CD4-positive, alpha-beta T cell treated with Interleukin-6 at 100 ng/mL for 8 hours (primary cell): ENCODE results near the gene CCDC152.
"Not testable (repeated sequence)": the region's sequence is repeated elsewhere in the genome, so short reads cannot be mapped to it uniquely, and the experiment has no call there.

Experiments
- DNase-seq: peaks from one replicate; pipeline ENCODE4 v3.0.0-alpha.2; 2020; ENCODE audit warnings: mixed read lengths, low spot score

The CCDC152 gene, protein sequence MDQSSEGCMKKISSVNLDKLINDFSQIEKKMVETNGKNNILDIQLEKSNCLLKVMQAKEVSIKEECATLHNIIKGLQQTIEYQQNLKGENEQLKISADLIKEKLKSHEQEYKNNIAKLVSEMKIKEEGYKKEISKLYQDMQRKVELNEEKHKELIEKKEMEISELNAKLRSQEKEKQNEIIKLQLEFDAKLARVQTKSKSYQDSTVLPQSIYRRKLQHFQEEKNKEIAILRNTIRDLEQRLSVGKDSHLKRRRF

DNA sequence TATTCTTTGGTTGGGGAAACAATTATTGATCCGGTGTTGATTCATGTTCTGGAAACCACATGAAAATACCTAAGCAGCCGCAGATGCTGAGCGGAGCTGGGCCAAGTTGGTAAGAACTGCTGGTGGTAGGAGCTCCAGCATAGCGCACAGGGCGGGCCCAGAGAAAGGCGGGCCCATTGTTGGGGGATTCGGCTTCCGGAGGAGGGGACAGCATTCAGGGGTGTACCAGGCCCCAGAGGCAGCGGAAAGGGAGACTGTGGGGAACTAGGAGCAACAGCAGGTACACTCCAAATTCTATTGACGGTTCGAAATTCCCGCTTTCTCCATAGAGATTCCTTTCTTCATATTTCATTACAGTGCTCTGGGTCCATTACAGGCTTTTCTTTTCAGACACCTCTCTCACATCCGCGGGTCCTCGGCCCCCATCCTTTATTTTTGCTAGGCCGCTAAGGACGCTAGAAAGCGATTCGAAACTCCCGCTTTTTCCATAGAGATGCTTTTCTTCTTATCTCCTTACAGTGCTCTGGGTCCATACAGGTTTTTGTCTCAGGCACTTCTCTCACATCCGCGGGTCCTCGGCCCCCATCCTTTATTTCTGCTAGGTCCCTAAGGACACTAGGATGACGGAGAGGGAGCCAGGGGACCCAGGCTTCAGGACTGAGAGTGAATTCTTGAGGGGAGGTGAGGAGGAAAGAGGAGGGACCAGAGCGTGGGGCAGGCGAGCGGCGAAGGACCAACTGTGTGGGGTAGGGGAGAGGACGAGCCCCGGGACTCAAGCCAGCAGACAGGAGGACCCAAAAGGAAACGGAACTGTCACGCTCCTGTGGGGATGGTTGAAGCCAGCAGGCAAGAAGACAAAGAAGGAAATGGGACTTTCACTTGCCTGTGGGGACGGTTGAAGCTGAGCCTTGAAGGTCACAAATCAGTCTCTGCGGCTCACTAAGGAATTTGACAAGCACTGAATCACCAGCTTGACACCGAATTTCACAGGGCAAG, at the start of gene CCDC152:
CCDC152 (plus strand) TSS at position 213 of the 996 bp plus-strand sequence. CDS start 2,304 bp downstream, outside the sequence.
- peak; percentile 31 for DNase-seq

DNA sequence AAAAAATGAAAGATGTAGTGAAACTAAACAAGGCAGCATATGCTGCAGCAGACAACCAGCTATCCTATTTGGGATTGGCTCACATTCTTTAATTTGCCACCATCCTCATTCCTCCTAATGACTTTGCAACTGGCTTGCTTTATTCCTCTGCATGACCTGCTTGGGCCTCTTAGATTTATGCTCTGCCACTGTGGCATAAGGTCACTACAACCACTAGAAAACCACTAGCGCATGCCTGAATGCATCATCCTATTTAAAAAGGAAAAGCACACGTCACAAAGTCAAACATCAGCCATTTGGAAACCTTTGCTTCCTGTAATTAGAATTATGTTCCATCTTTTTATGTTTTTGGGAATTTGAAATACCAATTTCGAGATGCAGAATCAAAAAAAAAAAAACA, 40.8 kb upstream of the CCDC152 start:
- no peak for DNase-seq

DNA sequence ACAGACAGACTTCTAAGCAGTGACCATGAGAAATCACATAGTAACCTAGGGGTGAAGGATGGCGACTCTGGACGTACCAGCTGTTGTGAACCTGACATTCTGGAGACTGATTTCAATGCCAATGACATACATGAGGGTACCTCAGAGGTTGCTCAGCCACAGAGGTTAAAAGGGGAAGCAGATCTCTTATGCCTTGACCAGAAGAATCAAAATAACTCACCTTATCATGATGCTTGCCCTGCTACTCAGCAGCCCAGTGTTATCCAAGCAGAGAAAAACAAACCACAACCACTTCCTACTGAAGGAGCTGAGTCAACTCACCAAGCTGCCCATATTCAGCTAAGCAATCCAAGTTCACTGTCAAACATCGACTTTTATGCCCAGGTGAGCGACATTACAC, 38.0 kb upstream of the CCDC152 start:
- DNase-seq, result peak; percentile 42

DNA sequence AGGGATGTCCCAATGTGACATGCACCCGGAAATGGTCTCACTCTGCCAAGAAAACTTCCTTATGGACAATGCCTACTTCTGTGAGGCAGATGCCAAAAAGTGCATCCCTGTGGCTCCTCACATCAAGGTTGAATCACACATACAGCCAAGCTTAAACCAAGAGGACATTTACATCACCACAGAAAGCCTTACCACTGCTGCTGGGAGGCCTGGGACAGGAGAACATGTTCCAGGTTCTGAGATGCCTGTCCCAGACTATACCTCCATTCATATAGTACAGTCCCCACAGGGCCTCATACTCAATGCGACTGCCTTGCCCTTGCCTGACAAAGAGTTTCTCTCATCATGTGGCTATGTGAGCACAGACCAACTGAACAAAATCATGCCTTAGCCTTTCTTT, 37.6 kb upstream of the CCDC152 start:
- no peak for DNase-seq

DNA sequence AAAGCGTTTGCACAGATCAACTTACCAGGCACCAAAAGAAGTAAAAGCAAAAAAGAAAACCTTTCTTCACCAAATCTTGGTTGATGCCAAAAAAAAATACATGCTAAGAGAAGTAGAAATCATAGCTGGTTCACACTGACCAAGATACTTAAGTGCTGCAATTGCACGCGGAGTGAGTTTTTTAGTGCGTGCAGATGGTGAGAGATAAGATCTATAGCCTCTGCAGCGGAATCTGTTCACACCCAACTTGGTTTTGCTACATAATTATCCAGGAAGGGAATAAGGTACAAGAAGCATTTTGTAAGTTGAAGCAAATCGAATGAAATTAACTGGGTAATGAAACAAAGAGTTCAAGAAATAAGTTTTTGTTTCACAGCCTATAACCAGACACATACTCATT, 36.4 kb upstream of the CCDC152 start:
- DNase-seq, result peak; percentile 27

DNA sequence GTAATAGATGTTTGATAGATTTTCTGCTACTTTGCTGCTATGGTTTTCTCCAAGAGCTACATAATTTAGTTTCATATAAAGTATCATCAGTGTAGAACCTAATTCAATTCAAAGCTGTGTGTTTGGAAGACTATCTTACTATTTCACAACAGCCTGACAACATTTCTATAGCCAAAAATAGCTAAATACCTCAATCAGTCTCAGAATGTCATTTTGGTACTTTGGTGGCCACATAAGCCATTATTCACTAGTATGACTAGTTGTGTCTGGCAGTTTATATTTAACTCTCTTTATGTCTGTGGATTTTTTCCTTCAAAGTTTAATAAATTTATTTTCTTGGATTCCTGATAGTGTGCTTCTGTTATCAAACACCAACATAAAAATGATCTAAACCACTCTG, 35.1 kb upstream of the CCDC152 start:
- DNase-seq, result no peak

DNA sequence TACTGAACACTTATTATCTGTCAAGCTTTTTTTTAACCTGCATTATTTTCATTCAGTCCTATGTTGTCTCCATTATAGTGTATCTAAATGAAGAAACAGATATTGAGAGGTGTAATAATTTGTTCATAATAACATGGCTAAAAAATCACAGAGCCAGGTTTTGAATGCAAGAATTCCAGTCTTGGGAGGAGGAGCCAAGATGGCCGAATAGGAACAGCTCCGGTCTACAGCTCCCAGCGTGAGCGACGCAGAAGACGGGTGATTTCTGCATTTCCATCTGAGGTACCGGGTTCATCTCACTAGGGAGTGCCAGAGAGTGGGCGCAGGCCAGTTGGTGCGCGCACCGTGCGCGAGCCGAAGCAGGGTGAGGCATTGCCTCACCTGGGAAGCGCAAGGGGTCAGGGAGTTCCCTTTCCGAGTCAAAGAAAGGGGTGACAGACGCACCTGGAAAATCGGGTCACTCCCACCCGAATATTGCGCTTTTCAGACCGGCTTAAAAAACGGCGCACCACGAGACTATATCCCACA, 22.0 kb upstream of the CCDC152 start:
- DNase-seq, result not testable (repeated sequence)

DNA sequence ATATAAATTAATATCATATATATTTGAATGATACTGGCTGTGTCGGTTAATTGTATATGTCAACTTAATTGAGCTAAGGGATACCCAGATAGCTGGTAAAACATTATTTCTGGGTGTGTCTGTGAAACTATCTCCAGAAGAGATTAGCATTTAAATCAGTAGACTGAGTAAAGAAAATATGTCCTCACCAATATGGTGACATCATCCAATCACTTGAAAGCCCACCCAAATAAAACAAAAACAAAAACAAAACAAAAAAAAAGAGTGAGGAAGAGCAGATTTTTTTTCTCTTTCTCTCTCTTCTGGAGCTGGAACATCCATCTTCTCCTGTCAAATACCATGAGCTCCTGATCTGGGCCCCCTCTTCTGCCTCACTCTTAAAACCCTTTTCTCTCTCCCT, 15.7 kb upstream of the CCDC152 start:
- DNase-seq, result no peak

DNA sequence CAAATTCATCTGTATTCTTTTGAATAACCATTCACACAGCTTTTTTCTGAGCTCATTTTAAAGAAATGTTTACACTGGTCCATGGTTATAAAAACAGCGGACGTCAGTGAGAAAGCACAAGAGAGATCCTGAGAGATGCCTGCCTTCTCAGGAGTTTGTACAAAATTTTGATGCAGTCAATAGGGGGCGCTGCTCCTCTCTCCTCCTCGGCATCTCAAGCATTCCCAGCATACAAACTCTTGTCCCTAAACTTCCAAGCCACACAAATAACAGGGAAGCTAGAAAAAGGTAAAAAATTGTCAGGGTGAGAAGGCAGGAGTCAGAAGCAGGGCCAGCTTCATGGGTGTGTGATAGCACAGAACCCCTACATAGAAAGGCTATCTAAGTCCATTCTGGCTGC, 11.2 kb upstream of the CCDC152 start:
- DNase-seq, result no peak

DNA sequence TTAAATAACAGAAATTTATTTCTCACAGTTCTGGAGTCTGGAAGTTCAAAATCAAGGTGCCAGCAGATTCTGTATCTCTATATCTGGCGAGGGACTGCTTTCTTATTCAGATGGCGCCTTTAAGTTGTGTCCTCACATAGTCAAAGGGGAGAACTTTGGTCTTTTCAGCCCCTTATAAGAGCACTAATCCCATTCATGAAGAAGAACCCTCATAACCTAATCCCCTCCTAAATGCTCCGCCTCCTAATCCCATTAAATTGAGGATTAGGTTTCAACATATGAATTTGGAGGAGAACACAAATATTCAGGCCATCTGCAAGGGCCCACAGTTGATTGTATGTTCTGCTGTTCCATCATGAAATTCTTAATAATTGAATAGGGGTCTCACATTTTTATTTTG, 10.8 kb upstream of the CCDC152 start:
- no peak for DNase-seq

DNA sequence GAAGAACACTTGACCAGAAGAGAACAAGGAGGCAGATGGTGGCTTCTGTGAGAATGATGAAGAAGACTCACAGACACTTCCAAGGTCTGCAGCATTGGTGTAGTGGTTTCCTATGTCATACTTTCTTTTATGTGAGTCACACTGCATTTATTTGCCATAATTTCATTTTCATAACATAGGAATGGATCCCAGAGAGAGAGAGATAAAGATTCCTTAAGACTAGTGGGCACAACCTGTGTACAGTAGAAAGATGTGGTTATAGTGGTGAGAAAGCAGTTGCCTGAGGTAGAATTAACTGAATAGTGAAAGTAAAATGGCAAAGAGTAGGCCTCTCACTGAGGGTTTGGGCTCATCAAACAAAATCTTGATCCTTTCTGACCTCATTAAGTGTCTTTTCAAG, 7.6 kb upstream of the CCDC152 start:
- DNase-seq, result no peak

DNA sequence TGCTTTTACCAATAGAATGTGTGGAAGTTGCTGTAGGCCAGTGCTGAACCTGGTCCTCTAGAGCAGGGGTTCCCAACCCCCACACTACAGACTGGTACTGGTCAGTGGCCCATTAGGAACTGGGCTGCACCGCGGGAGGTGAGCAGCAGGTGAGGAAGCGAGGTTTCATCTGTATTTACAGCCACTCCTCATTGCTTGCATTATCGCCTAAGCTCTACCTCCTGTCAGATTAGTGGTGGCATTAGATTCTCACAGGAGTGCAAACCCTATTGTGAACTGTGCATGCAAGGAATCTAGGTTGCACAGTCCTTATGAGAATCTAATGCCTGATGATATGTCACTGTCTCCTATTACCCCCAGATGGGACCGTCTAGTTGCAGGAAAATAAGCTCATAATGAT, 6.1 kb upstream of the CCDC152 start:
- DNase-seq, result no peak

DNA sequence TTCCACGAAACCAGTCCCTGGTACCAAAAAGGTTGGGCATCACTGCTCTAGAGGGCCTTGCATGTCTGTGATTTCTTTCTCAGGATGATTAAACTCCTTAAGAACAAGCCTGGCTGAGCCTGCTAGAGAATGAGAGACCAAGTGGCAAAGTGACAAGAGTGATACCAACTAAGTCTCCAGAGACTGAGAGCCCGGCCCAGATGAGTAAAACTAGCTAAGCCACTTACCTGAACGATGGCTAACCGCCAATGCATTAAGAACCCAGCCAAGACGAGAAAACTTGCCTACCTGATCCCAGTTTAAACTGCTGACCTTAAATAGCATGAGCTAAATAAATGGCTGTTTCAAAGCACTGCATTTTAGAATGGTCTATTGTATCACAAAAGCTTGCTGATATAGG, 5.6 kb upstream of the CCDC152 start:
- DNase-seq, result no peak

DNA sequence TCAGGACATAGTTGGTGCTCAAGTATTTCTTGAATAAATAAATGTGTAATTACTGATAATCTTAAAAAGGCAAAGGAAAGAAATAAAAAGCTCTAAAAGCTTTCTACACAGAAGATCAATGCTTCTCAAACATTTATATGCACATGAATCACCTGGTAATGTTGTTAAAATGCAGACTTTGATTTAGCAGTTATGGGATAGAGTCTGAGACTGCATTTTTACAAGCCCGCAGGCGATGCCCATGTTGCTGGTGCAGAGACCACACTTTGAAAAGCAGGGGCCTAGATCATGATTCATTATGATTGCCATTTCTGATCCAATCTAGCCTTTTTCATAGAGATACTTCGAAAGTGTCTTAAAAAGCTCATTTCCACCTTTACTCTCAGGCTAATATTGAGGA, 3.5 kb upstream of the CCDC152 start:
- DNase-seq, result no peak

DNA sequence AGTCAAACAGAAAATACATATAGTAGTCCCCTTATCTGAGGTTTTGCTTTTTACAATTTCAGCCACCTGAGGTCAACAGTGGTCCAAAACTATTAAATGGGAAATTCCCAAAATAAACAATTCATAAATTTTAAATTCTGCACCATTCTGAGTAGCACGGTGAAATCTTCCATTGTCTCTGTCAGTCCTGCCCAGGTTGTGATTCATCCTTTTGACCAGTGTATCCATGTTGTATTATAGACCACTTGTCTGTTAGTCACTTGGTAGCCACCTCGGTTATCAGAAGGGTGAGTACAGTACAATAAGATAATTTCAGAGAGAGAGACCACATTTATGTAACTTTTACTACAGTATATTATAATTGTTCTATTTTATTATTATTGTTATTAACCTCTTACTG, 2.8 kb downstream of the CCDC152 start:
- DNase-seq, result no peak

DNA sequence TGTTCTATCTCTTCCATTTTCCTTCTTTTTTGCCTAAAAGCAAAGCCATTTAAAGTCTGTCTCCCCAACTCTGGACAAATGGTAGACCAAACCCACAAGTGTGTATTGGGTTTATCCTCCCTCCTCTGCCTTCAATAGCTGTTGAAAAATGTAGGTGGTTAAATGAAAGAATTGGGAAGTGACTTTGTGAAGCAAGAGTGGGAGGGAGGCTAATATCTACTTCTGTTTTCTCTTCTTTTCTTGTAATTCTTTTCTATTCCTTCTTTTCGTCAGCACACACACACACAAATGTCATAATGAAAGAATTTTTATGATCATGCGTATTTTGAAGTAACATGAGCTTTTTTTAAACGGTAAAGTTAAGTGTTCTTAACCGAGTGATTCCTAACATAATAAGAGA, 3.8 kb downstream of the CCDC152 start:
- DNase-seq, result no peak

DNA sequence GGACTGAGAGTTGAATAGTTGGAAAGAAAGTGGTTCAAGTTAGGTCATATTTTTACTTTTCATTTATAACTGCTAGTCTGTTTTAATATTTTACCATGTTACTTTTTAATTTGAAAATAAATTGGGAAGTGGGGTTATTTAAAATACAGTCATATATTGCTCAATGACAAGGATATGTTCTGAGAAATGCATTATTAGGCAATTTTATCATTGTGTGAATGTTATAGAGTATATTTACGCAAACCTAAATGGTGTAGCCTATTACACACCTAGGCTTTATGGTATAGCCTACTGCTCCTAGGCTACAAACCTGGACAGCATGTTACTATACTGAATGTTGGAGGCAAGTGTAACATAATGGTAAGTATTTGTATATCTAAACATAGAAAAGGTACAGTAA, 5.2 kb downstream of the CCDC152 start:
- DNase-seq, result no peak

DNA sequence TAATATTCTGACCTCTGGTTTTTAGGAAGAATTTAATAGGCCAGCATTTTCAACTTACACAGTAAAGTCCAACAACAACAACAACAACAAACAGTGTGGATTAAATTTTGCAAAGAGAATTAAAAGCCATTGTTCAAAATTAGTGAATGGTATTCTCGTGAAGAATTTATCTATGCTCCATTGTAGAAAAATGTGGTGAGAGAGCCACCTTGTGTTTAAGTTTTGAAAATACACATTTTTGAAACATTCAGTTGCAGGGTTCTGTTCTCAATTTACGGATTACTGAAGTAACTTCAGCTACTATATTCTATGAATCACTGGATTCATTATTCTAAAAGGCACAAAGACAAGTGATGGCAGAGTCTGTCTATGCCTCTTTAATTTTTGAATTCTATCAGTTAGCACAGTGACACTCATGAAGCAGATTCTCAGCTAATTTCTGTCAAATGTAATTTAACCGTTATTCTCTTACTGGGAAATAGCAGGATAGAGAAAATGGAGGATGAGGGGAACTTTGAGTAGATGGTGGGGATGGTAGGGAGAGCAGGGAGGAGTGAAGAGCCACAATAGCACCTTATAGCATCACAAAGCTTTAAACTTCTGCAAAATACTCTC, 11.0 kb downstream of the CCDC152 start:
- DNase-seq, result peak; percentile 16

DNA sequence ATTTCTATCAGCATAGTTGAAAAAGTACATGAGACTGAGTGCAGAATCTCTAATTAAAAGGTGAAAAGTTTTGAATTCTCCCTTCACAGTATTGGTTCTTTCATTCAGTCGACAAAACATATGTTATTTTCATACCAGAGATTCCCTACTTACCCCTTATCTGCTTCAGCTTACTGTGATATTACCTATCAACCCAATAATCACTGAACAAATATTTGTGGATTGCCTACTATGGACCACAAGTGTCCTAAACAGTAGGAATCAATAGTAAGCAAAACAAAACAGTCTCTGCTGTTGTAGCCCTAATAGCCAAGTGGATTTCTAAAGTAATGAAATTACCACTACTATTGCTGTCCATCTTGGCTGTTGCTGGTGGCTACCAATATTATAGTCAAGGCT, 11.5 kb downstream of the CCDC152 start:
- DNase-seq, result no peak

DNA sequence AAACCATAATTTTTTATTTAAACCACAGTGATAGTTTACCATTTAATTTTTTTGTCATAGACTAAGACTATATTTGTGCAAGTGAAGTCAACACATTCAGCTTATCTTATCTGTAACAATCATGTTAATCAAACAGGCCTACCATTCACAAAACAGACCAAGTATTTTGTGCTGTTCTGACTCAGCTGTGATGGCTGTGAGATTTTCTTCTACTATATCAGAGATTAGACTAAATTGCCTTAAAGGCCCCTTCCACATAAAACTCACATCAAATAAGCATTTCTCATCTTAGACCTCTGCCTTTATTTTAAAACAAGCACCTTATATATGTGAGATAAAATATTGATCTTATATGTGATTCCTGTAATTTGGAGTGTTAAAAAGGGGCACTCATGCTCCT, 13.4 kb downstream of the CCDC152 start:
- DNase-seq, result no peak

DNA sequence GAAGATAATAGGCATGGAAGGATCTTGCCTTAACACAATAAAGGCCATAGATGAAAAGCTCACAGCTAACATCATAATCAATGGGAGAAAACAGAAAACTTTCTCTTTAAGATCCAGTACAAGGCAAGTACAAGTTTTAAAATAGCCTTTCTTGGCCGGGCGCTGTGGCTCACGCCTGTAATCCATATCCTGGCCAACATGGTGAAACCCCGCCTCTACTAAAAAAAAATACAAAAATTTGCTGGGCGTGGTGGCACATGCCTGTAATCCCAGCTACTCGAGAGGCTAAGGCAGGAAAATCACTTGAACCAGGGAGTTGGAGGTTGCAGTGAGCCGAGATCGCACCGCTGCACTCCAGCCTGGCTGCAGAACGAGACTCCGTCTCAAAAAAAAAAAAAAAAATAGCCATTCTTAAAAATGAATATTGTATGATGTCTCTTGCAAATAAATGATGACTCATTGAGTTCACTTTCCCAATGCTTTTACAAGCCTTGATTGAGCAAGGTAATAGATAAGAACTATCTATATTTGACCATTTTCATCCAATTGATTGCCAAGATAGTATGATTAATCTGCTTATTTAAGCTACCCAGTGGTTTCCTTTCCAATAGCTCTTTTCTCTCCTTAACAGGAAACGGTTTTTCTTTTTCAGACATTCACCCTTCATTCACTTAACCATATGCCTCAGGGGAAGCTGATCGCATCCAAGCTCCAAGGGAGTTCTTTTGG, 15.8 kb downstream of the CCDC152 start:
- no peak for DNase-seq

DNA sequence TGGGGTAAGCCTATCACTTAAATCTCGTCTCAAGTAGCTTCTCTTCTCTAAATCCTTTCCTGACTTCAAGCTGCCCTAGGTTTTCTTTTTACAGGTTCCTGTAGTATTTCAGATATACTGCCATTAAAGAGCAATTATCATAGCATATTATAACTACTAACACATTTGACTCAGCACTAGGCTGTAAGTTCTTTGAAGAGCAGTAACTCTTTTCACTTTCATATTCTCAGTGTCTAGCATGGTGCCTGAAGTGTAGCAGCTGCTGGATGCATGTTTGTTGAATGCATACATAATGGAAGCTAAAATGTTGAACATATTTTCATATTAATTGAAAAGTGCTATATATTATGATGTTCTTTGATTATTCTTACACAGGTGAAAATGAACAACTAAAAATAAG, 22.5 kb downstream of the CCDC152 start:
- DNase-seq, result no peak
